CD4-positive, alpha-beta memory T cell (primary cell): ENCODE data around the gene IL20RA. TPM values are rescaled to one million over a fixed set of nuclear protein-coding genes. Genes with fewer than 3 reads are reported as not detected.

ENCODE experiments used
- CTCF ChIA-PET: fragments of 350-600 bp; sonication (Branson Sonifier 250); formaldehyde crosslinking; loops from one replicate; lab custom pipeline; 2021; ENCODE audit warnings: inconsistent platforms; ENCODE audit not compliant: partially characterized antibody; lab: Charles Lee
- POLR2A ChIA-PET: fragments of 350-600 bp; sonication (Branson Sonifier 250); formaldehyde crosslinking; loops from one replicate; lab custom pipeline; 2021; ENCODE audit not compliant: partially characterized antibody; lab: Charles Lee
- DNase-seq, 5 donors: peaks; one replicate each; pipeline versions ENCODE4 v3.0.0 to v3.0.0-alpha.2; 2020 to 2022; ENCODE audit warnings: mixed read lengths in 1 of 5
- H3K27ac ChIP-seq: one replicate; pipeline ENCODE4 v1.7.0; 2013; ENCODE audit warnings: low read depth, low read length
- H3K27me3 ChIP-seq: 2 replicates; pipeline ENCODE4 v1.7.0; 2013; ENCODE audit warnings: mild to moderate bottlenecking, low read length, moderate library complexity; ENCODE audit not compliant: insufficient read depth
- H3K36me3 ChIP-seq: 2 replicates; pipeline ENCODE4 v1.7.0; 2013; ENCODE audit warnings: mild to moderate bottlenecking, low read length, moderate library complexity; ENCODE audit not compliant: insufficient read depth
- H3K4me1 ChIP-seq: 2 replicates; pipeline ENCODE4 v1.7.0; 2013; ENCODE audit warnings: mild to moderate bottlenecking, low read length, moderate library complexity; ENCODE audit not compliant: insufficient read depth
- H3K4me3 ChIP-seq, 2 donors: one replicate each; pipeline ENCODE4 v1.7.0; 2013; ENCODE audit warnings: low read length in 2 of 2, mild to moderate bottlenecking in 1 of 2
- H3K9me3 ChIP-seq, 2 donors: one replicate each; pipeline ENCODE4 v1.7.0; 2013; ENCODE audit warnings: low read length in 2 of 2, control low read depth in 1 of 2; ENCODE audit not compliant: control insufficient read depth in 1 of 2
- H3K27ac Mint-ChIP-seq, 7 donors: one replicate each; pipeline ENCODE4 v1.8.0; 2020 to 2021; ENCODE audit warnings: mixed read lengths in 7 of 7, mild to moderate bottlenecking in 6 of 7, inconsistent platforms in 3 of 7, moderate library complexity in 3 of 7
- H3K27me3 Mint-ChIP-seq, 2 donors: one replicate each; pipeline ENCODE4 v1.8.0; 2020 to 2021; ENCODE audit warnings: mixed read lengths in 2 of 2
- H3K36me3 Mint-ChIP-seq, 2 donors: one replicate each; pipeline ENCODE4 v1.8.0; 2020 to 2021; ENCODE audit warnings: mixed read lengths in 2 of 2, inconsistent platforms in 1 of 2, mild to moderate bottlenecking in 1 of 2
- H3K4me1 Mint-ChIP-seq, 4 donors: one replicate each; pipeline ENCODE4 v1.8.0; 2020 to 2021; ENCODE audit warnings: mixed read lengths in 4 of 4, mild to moderate bottlenecking in 1 of 4
- H3K4me3 Mint-ChIP-seq, 8 donors: one replicate each; pipeline ENCODE4 v1.8.0; 2020 to 2021; ENCODE audit warnings: mixed read lengths in 8 of 8, mild to moderate bottlenecking in 7 of 8, moderate library complexity in 6 of 8, inconsistent platforms in 3 of 8
- H3K9me3 Mint-ChIP-seq, 8 donors: one replicate each; pipeline ENCODE4 v1.8.0; 2020 to 2021; ENCODE audit warnings: mixed read lengths in 8 of 8, mild to moderate bottlenecking in 5 of 8, inconsistent platforms in 3 of 8, moderate library complexity in 1 of 8
- intact Hi-C: fragments of 100-400 bp; cut with micrococcal nuclease; formaldehyde crosslinking; loops from one replicate; pipeline ENCODE4 v1.15.1; 2023
- polyA plus RNA-seq, 2 donors: library from polyadenylated mRNA; unstranded; fragments of 300-500 nt; fragmentation: Illumina TruSeq; gene quantifications; one replicate each; pipeline ENCODE4 v1.2.3, GENCODE V29; 2021
- total RNA-seq, 2 experiments: library from RNA; stranded (reverse); gene quantifications; one replicate each; pipeline ENCODE4 v1.2.3, GENCODE V29; 2021

IL20RA gene
- total and polyA plus RNA-seq, 4 experiments from 2014 or later, result not detected

DNA sequence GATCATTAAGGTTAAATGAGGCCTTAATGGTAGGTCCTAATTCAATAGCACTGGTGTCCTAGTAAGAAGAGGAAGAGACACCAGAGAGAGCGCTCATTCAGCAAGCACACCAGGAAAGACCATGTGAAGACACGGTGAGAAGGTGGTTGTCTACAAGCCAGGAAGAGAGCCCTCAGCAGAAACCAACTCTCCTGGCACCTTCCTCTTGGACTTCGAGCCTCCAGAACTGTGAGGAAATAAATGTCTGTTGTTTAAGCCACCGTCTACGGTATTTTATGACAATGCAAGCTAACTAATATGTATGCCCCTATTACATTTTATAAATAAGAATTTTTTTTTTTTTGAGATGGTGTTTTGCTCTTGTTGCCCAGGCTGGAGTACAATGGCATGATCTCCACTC, 59.3 kb downstream of the IL20RA start:
- Histone ChIP-seq H3K27ac (no peak overlapping the region), H3K27me3 (peaks cover 15% of the 10 kb centered on the region), H3K9me3 (no peaks in the 10 kb centered on the region), H3K4me1 (peaks cover 8% of the 10 kb centered on the region), H3K36me3 (no peaks in the 10 kb centered on the region), H3K4me3 (no peak overlapping the region)
- Mint-ChIP-seq H3K27me3 (peaks cover 25 to 27% of the 10 kb centered on the region in 2 donors), H3K9me3 (no peaks in the 10 kb centered on the region), H3K4me1 (peaks cover 0 to 15% (median 4%) of the 10 kb centered on the region in 4 donors), H3K36me3 (no peaks in the 10 kb centered on the region), H3K4me3 (no peak overlapping the region), H3K27ac (no peak overlapping the region)
- ChIA-PET CTCF (no interaction called here), POLR2A (no interaction called here)
- DNase-seq, result no peak
- intact Hi-C loops, result no loop called here

DNA sequence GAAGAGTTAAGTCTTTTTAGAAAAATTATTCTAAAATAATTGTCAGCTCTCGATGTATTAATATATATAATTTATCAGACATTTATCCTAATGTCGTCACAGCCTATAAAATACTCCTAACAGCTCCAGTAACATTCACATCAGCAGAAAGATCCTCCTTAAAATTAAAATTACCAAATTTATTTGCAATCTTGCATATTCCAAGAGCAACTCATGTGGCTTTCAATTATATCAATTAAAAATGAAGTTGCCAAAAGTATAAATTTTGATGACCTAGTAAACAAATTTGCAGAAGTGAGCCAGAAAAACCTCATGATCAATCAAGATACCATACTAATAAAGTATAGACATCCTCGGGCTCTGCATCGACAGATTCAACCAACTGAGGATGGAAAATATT, 60.2 kb downstream of the IL20RA start:
- Histone ChIP-seq H3K4me1 (peaks cover 2% of the 10 kb centered on the region), H3K4me3 (no peak overlapping the region), H3K36me3 (no peaks in the 10 kb centered on the region), H3K27ac (no peak overlapping the region), H3K9me3 (no peaks in the 10 kb centered on the region), H3K27me3 (peaks cover 6% of the 10 kb centered on the region)
- Mint-ChIP-seq H3K27me3 (peaks cover 19 to 28% of the 10 kb centered on the region in 2 donors), H3K4me3 (no peak overlapping the region), H3K4me1 (peaks cover 0 to 6% (median 1%) of the 10 kb centered on the region in 4 donors), H3K9me3 (no peaks in the 10 kb centered on the region), H3K27ac (no peak overlapping the region), H3K36me3 (no peaks in the 10 kb centered on the region)
- no peak for DNase-seq
- ChIA-PET POLR2A (interaction anchor here (0.7 kb wide), 1 partner anchor 324 kb away, joined by 3 read pairs; no protein-coding TSS in a partner anchor), CTCF (interaction anchor here (1.6 kb wide), 1 partner anchor 34 kb away, joined by 3 read pairs; no protein-coding TSS in a partner anchor)
- intact Hi-C loops, result no loop called here

DNA sequence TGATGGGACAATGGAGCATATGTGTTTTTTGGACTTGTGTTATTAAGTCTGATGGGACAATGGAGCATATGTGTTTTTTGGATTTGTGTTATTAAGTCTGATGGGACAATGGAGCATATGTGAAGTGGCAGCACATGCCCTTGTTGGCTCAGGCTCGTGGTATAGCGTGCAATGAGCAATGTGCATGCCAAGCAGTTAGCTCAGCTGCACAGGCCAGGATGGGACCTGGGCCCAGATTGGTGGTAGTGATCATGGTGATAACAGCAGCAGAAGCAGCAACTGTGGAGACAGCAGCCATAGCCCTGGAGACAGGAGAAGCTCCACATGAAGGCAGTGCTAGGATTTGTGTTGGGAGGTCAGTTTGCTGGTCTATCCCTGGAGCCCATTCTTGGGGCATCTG, 61.1 kb downstream of the IL20RA start:
- H3K4me3 ChIP-seq, result no peak overlapping the region
- H3K36me3 Mint-ChIP-seq, result no peaks in the 10 kb centered on the region
- H3K4me1 Mint-ChIP-seq, result no peaks in the 10 kb centered on the region
- H3K27ac Mint-ChIP-seq, result no peak overlapping the region
- H3K27me3 ChIP-seq, result no peaks in the 10 kb centered on the region
- peaks cover 15 to 25% of the 10 kb centered on the region in 2 donors for H3K27me3 Mint-ChIP-seq
- no peaks in the 10 kb centered on the region for H3K4me1 ChIP-seq
- H3K27ac ChIP-seq, result no peak overlapping the region
- no peak overlapping the region for H3K4me3 Mint-ChIP-seq
- H3K9me3 ChIP-seq, result no peaks in the 10 kb centered on the region
- POLR2A ChIA-PET, result no interaction called here
- no peaks in the 10 kb centered on the region for H3K9me3 Mint-ChIP-seq
- DNase-seq, result no peak
- intact Hi-C loops, result no loop called here
- CTCF ChIA-PET, result interaction anchor here (1.6 kb wide), 1 partner anchor 33 kb away, joined by 3 read pairs; no protein-coding TSS in a partner anchor
- no peaks in the 10 kb centered on the region for H3K36me3 ChIP-seq

DNA sequence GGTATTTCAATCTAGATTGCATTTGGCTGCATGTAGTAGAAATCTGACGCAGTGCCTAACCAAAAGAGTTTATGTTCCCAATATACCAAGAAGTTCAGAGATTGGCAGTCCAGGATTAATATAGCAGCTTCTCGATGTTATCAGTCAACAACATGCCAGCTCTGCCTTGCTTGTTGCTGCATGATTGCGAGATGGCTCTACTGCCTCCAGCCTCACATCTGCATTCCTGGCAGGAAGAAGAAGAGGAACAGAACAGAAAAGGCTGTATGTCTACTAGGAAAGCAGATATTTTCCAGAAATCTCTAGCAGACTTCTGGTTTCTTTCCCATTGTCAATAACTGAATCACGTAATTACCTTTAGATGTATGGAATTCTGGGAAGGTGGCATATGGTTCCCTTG, 61.8 kb downstream of the IL20RA start:
- peaks cover 9 to 19% of the 10 kb centered on the region in 2 donors for H3K27me3 Mint-ChIP-seq
- no peaks in the 10 kb centered on the region for H3K4me1 Mint-ChIP-seq
- no peaks in the 10 kb centered on the region for H3K9me3 Mint-ChIP-seq
- DNase-seq, result no peak
- POLR2A ChIA-PET, result no interaction called here
- H3K4me3 Mint-ChIP-seq, result no peak overlapping the region
- H3K27ac Mint-ChIP-seq, result no peak overlapping the region
- Histone ChIP-seq H3K4me1 (no peaks in the 10 kb centered on the region), H3K27me3 (no peaks in the 10 kb centered on the region), H3K9me3 (no peaks in the 10 kb centered on the region), H3K36me3 (no peaks in the 10 kb centered on the region), H3K27ac (no peak overlapping the region), H3K4me3 (no peak overlapping the region)
- no peaks in the 10 kb centered on the region for H3K36me3 Mint-ChIP-seq
- intact Hi-C loops, result no loop called here
- CTCF ChIA-PET, result no interaction called here

DNA sequence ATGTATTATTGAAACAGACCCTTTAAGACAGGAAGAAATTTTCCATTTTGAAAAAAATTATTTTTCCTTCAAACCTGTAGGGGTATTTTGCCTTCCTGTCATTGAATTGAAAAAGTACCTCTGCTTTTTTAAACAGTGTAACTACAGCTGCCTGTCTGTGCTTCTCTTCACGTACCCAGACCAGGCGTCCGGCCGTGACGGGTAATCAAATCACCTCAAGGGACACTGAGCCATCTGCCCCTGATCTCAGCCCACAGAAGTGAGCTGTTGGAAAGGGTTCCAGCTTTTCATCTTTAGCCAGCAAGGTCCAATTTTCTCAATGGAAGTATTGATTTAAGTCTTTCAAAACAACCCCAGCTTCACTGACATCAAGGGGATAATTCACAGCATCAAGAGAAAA, 64.7 kb downstream of the IL20RA start:
- no peak for DNase-seq
- no peaks in the 10 kb centered on the region for H3K4me1 ChIP-seq
- H3K9me3 ChIP-seq, result no peaks in the 10 kb centered on the region
- H3K27me3 ChIP-seq, result no peaks in the 10 kb centered on the region
- ChIA-PET CTCF (interaction anchor here (1.0 to 2.7 kb wide), 2 partner anchors 12 to 16 kb away, joined by 3 to 9 read pairs; no protein-coding TSS in a partner anchor), POLR2A (no interaction called here)
- Mint-ChIP-seq H3K4me1 (no peaks in the 10 kb centered on the region), H3K27ac (no peak overlapping the region), H3K36me3 (no peaks in the 10 kb centered on the region), H3K27me3 (peaks cover 9 to 12% of the 10 kb centered on the region in 2 donors), H3K4me3 (no peak overlapping the region), H3K9me3 (no peaks in the 10 kb centered on the region)
- intact Hi-C loops, result no loop called here
- no peak overlapping the region for H3K4me3 ChIP-seq
- no peaks in the 10 kb centered on the region for H3K36me3 ChIP-seq
- no peak overlapping the region for H3K27ac ChIP-seq

DNA sequence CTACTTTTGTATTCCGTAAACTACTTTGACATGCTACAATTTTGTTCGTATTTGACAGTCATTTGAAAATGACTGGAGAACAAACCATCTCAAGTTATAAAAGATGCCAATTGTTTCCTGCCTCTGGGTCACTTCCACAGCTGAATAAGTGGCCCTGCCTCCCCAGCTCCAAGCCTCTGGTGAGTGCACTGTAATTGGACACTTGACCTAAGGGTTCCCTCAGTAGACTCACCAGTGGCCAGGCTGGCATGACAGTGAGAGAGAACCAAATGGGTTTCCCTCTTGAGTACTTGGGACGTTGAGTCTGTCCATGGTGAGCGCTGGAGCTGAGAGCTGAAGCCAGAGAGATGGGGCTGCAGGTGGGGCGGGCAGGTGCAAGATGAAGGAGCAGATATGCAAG, 65.6 kb downstream of the IL20RA start:
- Histone ChIP-seq H3K4me1 (no peaks in the 10 kb centered on the region), H3K27ac (no peak overlapping the region), H3K4me3 (no peak overlapping the region), H3K9me3 (no peaks in the 10 kb centered on the region), H3K27me3 (no peaks in the 10 kb centered on the region), H3K36me3 (no peaks in the 10 kb centered on the region)
- Mint-ChIP-seq H3K9me3 (no peaks in the 10 kb centered on the region), H3K4me3 (no peak overlapping the region), H3K36me3 (no peaks in the 10 kb centered on the region), H3K27ac (no peak overlapping the region), H3K4me1 (no peaks in the 10 kb centered on the region), H3K27me3 (peaks cover 9 to 12% of the 10 kb centered on the region in 2 donors)
- intact Hi-C loops, result no loop called here
- ChIA-PET CTCF (interaction anchor here (2.7 kb wide), 1 partner anchor 11 kb away, joined by 9 read pairs; no protein-coding TSS in a partner anchor), POLR2A (no interaction called here)
- DNase-seq, result no peak

DNA sequence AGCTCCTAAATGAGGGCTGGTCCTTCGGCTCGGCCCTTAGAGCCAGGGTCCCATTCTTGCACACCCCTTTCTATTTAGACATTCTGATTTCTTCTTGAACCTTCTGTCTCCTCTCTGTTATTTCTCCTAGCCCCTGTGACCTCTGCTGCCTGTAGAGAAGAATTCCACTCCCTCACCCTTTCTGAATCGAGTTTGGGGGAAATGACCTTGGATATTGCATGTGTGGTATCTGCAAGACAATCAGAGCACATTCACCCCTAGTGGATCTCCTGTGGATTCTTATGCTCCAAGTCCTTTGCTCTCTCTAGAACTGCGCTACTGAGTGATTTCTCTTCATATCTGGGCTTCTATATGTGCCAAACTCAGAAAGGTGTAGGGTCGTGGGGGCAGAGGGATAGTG, 67.7 kb downstream of the IL20RA start:
- no peak for DNase-seq
- H3K27ac ChIP-seq, result no peak overlapping the region
- H3K27me3 Mint-ChIP-seq, result peaks cover 5 to 10% of the 10 kb centered on the region in 2 donors
- no peaks in the 10 kb centered on the region for H3K4me1 ChIP-seq
- H3K9me3 Mint-ChIP-seq, result no peaks in the 10 kb centered on the region
- no peaks in the 10 kb centered on the region for H3K27me3 ChIP-seq
- no peak overlapping the region for H3K4me3 Mint-ChIP-seq
- no peak overlapping the region for H3K4me3 ChIP-seq
- ChIA-PET CTCF (no interaction called here), POLR2A (no interaction called here)
- H3K4me1 Mint-ChIP-seq, result no peaks in the 10 kb centered on the region
- H3K36me3 ChIP-seq, result no peaks in the 10 kb centered on the region
- intact Hi-C loops, result no loop called here
- H3K36me3 Mint-ChIP-seq, result no peaks in the 10 kb centered on the region
- H3K9me3 ChIP-seq, result no peaks in the 10 kb centered on the region
- no peak overlapping the region for H3K27ac Mint-ChIP-seq
